Endothelial cell of umbilical vein (primary cell): ENCODE results near the gene ARHGEF25. TPM values are rescaled to one million over a fixed set of nuclear protein-coding genes. Genes with fewer than 3 reads are reported as not detected.

Experiments
- BruUV-seq: library from RNA; stranded (reverse); fragments of 400-500 nt; replicated peaks from 2 replicates; lab custom pipeline; 2021; lab: Mats Ljungman, UMichigan
- CTCF ChIA-PET: fragments of 300-600, 350-600 bp; sonication (Branson Sonifier 250); formaldehyde crosslinking; loops from one replicate; lab custom pipeline; 2021; ENCODE audit warnings: antibody characterized with exemption, inconsistent platforms; lab: Charles Lee
- POLR2A ChIA-PET: fragments of 300-600, 350-600 bp; sonication (Branson Sonifier 250); formaldehyde crosslinking; loops from one replicate; lab custom pipeline; 2021; ENCODE audit warnings: antibody characterized with exemption, inconsistent platforms; lab: Charles Lee
- DNase-seq: peaks from one replicate; pipeline ENCODE4 v3.0.0-alpha.2; 2011; ENCODE audit warnings: low read depth, low spot score
- FAIRE-seq: peaks from 2 replicates; lab custom pipeline; 2011; peaks lifted over from hg19 to GRCh38; lab: Jason Lieb, UNC
- H2AFZ ChIP-seq: 2 replicates; pipeline ENCODE4 v1.6.0; 2012; ENCODE audit warnings: low read depth, low read length, control low read depth, inconsistent platforms
- H3K27ac ChIP-seq: 2 replicates; pipeline ENCODE4 v1.5.1; 2011; ENCODE audit warnings: low read depth, mild to moderate bottlenecking, control low read depth, low read length, moderate library complexity; ENCODE audit not compliant: insufficient read depth
- H3K27me3 ChIP-seq, 2 experiments: 2 replicates each; pipeline versions ENCODE4 v1.6.0 to v1.6.1; 2011; ENCODE audit warnings: low read length in 2 of 2, mixed read lengths in 1 of 2; ENCODE audit not compliant: control insufficient read depth in 2 of 2, insufficient read depth in 2 of 2
- H3K36me3 ChIP-seq, 2 experiments: 2 replicates in 1 of 2; 3 replicates in 1 of 2; pipeline ENCODE4 v1.5.1; 2011; ENCODE audit warnings: low read length in 2 of 2, mild to moderate bottlenecking in 1 of 2, moderate library complexity in 1 of 2; ENCODE audit not compliant: control insufficient read depth in 2 of 2, insufficient read depth in 2 of 2; ENCODE audit errors: extremely low read depth in 1 of 2
- H3K4me1 ChIP-seq: 3 replicates; pipeline ENCODE4 v1.5.1; 2011; ENCODE audit warnings: mild to moderate bottlenecking, low read length; ENCODE audit not compliant: control insufficient read depth, insufficient read depth; ENCODE audit errors: extremely low read depth
- H3K4me2 ChIP-seq: 2 replicates; pipeline ENCODE4 v1.6.1; 2011; ENCODE audit warnings: low read length, control low read depth, mixed read lengths; ENCODE audit not compliant: insufficient read depth
- H3K4me3 ChIP-seq, 3 experiments: fragments of 200-600 bp in 1 of 3; sonication (generic), shearing (Covaris generic) in 1 of 3; replicated peaks in 1 of 3; 2 replicates each; pipeline ENCODE4 v1.5.1; 2011 to 2016; ENCODE audit warnings: control low read depth in 3 of 3, low read length in 3 of 3, mild to moderate bottlenecking in 2 of 3, inconsistent platforms in 1 of 3, low read depth in 1 of 3, moderate library complexity in 1 of 3; ENCODE audit not compliant: insufficient read depth in 1 of 3
- H3K79me2 ChIP-seq: 2 replicates; pipeline ENCODE4 v1.6.0; 2012; ENCODE audit warnings: low read length, inconsistent platforms; ENCODE audit not compliant: control insufficient read depth, insufficient read depth
- H3K9ac ChIP-seq: replicated peaks from 2 replicates; pipeline ENCODE3; 2011; ENCODE audit warnings: low read length, control low read depth; ENCODE audit not compliant: insufficient read depth; ENCODE audit errors: extremely low read depth
- H3K9me1 ChIP-seq: replicated peaks from 3 replicates; pipeline ENCODE4 v1.6.0; 2011; ENCODE audit warnings: mild to moderate bottlenecking, low read length; ENCODE audit not compliant: control insufficient read depth, insufficient read depth; ENCODE audit errors: extremely low read depth
- H3K9me3 ChIP-seq: replicated peaks from 2 replicates; pipeline ENCODE4 v1.5.1; 2012; ENCODE audit warnings: low read length, inconsistent platforms; ENCODE audit not compliant: control insufficient read depth, insufficient read depth
- H4K20me1 ChIP-seq: replicated peaks from 2 replicates; pipeline ENCODE3; 2011; ENCODE audit warnings: mild to moderate bottlenecking, low read length; ENCODE audit not compliant: control insufficient read depth, insufficient read depth; ENCODE audit errors: extremely low read depth
- EZH2 ChIP-seq: IDR thresholded peaks from 2 replicates; pipeline ENCODE4 v1.6.1; 2012; ENCODE audit warnings: borderline replicate concordance, low read depth, mild to moderate bottlenecking, moderate library complexity, low read length, inconsistent platforms; ENCODE audit not compliant: severe bottlenecking
- GATA2 ChIP-seq: IDR thresholded peaks from 2 replicates; pipeline ENCODE4 v1.7.0; 2011; ENCODE audit warnings: low read depth, mild to moderate bottlenecking, moderate library complexity, mixed read lengths, low read length; ENCODE audit not compliant: insufficient read length, insufficient read depth
- JUN ChIP-seq: IDR thresholded peaks from 2 replicates; pipeline ENCODE4 v1.6.1; 2011; ENCODE audit warnings: borderline replicate concordance, low read depth; ENCODE audit not compliant: insufficient read length, insufficient read depth
- dilution Hi-C: fragments of 300-500 bp; cut with MboI; formaldehyde crosslinking; loops from one replicate; pipeline ENCODE4 v1.15.0; 2019; ENCODE audit warnings: low sequenced_read_pairs; ENCODE audit not compliant: extremely low pct_ligation_motif_present
- intact Hi-C: fragments of 100-400 bp; cut with micrococcal nuclease; formaldehyde crosslinking; loops from one replicate; pipeline ENCODE4 v1.10.0; 2022
- polyA plus RNA-seq, 4 experiments: library from polyadenylated mRNA; depleted of rRNA in 3 of 4; stranded (reverse) in 3 of 4; unstranded in 1 of 4; fragments of >200 nt; gene quantifications; 2 replicates each; pipeline versions ENCODE4 v1.2.1 to v1.2.3, GENCODE V29; 2011 to 2012; ENCODE audit warnings: missing spikeins in 1 of 4
- total RNA-seq: library from RNA; stranded (reverse); gene quantifications from 2 replicates; pipeline ENCODE4 v1.2.3, GENCODE V29; 2021

The ARHGEF25 gene
- total and polyA plus RNA-seq, 2 donors (not counting 3 experiments of a cell fraction or from before 2014, with no cell fraction given): 4.7 to 7.4 TPM

GRCh38 chr12:57632073-57632957, 21.1 kb downstream of the ARHGEF25 start:
- CTCF ChIA-PET: interaction anchor here (0.6 to 6.8 kb wide), 25 partner anchors 10 to 174 kb away, joined by 3 to 126 read pairs (median 4); partner anchors contain the start of genes ARHGEF25, GLI1 and OS9
- no peak overlapping the region for H3K27ac ChIP-seq
- POLR2A ChIA-PET: no interaction called here
- H3K27me3 ChIP-seq: peaks cover 31 to 47% of the 10 kb centered on the region in 2 experiments
- H3K4me1 ChIP-seq: no peaks in the 10 kb centered on the region
- peak overlapping the region; percentile 67 for H2AFZ ChIP-seq
- no peak for TF ChIP-seq JUN
- TF ChIP-seq GATA2: no peak
- TF ChIP-seq EZH2: peak; percentile 95
- DNase-seq: no peak
- BruUV-seq: no TSS peak
- FAIRE-seq: no peak
- no peaks in the 10 kb centered on the region for H4K20me1 ChIP-seq
- no peaks in the 10 kb centered on the region for H3K9me1 ChIP-seq
- intact Hi-C loops: no loop called here
- no peaks in the 10 kb centered on the region for H3K36me3 ChIP-seq
- dilution Hi-C loops: no loop called here
- no peaks in the 10 kb centered on the region for H3K79me2 ChIP-seq
- H3K4me2 ChIP-seq: peak overlapping the region; percentile 66
- no peaks in the 10 kb centered on the region for H3K9me3 ChIP-seq
- H3K4me3 ChIP-seq: peak overlapping the region in 2 of 3 experiments; percentile 24 to 36
- no peak overlapping the region for H3K9ac ChIP-seq
